HG03571 (cell line): ENCODE data around the gene MATN1.

Experiments used
- ATAC-seq: cut with Tn5 transposase; IDR thresholded peaks from one replicate; pipeline ENCODE4 v1.9.1; 2021; ENCODE audit not compliant: unreplicated experiment

The MATN1 gene

DNA sequence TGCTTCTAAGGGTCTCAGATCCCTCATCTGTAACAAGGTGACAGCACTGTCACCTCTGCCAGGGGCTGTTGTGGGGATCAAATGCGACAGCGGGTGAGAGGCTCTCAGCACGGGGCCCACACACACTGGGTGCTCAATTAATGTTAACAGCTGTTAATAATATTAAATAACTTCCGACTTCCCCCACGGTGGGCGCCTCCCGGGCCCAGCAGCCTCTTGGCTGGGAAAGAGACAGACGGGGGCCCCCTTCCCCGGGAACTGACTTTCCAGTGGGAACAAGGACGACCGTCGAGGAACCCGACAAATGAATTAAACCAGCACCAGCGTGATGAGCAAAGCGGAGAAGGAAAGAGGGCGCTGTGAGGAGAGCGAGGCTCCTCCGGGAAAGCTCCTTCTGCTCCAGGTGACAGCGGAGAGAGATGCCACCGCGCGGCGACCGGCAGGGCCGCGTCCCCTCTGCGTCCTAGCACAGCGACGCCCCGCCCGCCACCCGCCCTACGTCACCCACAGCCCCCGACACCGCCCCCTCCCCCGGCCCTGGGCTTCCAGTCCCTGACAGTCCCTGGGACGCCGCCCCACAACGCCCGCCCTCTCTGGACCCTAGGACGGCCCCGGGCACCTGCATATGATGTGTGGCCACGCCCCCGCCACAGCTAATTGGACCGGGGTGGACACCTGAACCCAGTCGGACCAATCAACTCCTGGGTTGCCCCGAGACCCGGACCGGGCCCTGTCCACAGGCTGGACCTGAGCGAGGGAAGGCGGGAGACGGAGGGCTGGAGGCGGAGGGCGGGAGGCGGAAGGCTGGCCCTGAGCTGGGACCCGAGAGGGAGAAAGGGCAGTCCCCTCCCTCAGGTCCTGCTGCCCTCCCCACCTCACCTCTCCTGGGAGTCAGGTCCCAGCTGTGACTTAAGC, 38.2 kb downstream of the MATN1 start:
- no peak for ATAC-seq

- no peak for ATAC-seq
These were observed 39.1 kb downstream of the MATN1 start for GRCh38 chr1:30684259-30684658.

DNA sequence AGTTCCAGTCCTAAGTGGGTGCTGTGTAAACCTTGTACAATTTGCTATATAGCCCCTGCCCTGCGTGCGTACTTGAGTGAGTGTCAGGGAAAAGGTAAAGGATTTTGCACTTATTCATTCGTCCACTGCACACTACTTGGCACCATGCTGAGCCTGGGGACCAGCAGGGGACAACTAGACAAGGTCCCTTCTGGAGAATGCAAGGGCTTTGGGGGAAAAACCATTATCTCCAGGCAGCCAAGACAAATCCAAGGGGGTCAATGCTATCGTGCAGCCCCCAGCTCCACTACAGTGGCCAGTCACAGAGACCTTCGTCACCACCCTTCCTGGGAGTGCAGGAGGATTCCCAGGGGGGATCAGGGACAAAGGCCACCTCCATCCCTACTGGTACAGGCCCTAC, 39.7 kb downstream of the MATN1 start:
- no peak for ATAC-seq

- ATAC-seq = no peak
These were observed 40.7 kb downstream of the MATN1 start for GRCh38 chr1:30682396-30683275.

DNA sequence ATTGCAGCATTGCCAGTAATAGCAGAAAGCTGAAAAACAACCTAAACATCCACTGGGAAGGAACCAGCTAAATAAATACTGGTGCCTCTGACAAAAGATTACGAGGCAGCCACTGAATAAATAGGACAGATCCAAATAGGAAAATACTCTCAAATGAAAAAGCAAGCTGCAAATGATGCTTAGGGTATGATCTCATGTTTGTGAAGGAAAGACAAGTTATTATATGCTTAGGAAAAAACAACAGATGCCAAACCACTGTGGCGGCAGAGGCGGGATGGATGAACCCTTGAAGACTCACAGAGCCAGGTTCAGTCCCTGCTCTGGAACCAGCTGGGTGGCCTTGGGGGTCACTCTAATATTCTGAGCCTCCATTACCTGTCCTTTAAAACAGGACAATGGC, 41.6 kb downstream of the MATN1 start:
- ATAC-seq = no peak

DNA sequence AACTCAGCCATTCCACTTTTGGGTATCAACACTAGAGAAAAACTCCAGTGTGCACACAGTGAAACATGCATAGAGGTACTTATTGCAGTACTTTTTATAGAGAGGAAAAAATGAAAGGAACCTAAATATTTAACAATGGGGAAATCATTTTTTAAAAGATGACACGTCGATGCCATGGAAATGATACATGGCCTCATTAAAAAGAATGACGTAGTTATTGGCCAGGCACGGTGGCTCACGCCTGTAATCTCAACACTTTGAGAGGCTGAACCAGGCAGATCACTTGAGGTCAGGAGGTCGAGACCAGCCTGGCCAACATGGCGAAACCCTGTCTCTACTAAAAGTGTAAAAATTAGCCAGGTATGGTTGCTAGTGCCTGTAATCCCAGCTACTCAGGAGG, 42.5 kb downstream of the MATN1 start:
- ATAC-seq = no peak

- ATAC-seq = no peak
These were observed 43.0 kb downstream of the MATN1 start for GRCh38 chr1:30680429-30680828.

DNA sequence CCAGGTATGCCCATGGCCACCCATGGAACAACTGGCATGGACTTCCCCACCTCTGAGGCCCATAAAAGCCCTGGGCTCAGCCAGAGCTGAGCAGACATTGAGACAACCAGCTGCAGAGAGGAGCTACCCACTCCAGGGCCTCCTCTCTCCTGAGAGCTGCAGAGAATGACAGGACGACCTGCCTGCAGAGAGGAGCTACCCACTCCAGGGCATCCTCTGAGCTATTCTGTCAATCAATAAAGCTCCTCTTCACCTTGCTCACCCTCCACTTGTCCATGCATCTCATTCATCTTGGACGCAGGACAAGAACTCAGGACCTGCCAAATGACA, 43.4 kb downstream of the MATN1 start:
- ATAC-seq = no peak

DNA sequence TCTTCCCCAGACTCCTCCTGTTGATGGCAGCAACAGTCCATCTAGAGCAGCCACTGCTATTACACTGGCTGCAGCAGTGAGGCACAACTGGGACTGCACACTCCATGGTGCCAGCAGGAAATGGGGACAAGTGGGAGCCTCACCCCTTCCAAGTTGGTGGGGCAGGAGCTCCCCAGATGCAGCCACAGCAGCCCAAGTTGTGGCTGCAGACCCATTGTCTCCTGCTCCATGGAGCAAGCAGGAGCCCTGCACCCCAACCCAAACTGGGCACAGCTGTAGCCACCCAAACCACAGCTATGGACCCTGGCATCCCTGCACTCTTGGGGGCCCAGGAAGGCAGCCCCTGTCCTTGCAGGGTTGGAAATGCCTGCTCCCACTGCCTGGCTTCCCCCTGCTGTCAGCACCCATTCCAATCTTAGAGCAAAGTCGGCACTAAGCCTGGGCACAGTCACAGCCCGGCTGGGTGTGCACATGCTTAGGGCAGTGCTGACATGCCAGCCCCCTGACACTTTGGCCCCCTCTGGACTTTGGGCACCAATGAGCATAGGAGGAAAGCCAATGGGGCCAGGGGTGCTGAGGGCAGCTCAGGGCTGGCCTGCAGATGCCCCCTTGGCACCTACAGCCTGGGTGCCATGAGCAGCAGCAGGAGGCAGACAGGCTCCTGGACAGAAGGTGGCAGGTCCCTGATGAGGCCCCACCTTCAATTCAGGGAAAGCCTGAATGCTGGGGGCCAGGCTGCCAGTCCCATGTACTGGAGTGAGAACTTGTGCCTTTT, 44.0 kb downstream of the MATN1 start:
- ATAC-seq = no peak

- ATAC-seq = no peak
These were observed 45.2 kb downstream of the MATN1 start for GRCh38 chr1:30678209-30678608.

DNA sequence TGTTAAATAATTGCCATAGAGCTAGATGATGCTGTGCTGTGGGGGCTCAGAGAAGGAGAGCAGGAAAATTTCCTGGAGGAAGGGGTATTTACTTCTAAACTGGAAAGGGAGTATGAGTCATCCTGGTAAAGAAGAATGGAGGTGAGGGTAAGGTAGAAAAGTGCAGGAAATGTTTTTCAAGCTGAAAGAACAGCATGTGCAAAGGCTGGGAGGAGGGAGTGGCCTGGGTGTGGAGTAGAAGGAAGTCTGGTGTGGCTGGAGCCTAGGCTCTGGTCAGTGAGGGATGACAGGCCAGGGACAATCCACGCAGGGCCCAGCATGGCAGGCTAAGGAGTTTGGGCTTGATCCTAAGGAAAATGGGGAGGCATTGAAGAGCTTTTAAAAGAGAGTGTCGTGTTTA, 45.9 kb downstream of the MATN1 start:
- ATAC-seq = no peak

DNA sequence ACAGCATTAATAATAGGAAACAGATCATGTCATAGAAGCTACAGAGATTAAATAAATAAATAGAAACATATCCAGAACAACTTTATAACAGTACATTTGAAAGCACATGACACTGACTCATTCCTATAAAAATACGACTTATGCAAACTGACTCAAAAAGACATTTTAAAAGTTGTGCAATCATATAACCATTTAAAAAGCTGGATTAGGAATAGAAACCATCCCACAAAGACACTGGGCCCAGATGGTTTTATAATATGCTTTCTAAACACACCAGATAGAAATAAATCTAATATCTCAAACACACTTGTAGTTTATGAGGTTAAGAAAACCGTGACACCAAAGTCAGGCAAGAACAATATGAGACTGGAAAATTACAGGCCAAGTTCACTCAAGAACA, 47.6 kb downstream of the MATN1 start:
- no peak for ATAC-seq

- ATAC-seq = no peak
These were observed 48.1 kb downstream of the MATN1 start for GRCh38 chr1:30675289-30675688.

GRCh38 chr1:30673395-30673794, 50.0 kb downstream of the MATN1 start:
- no peak for ATAC-seq

- no peak for ATAC-seq
These were observed 50.7 kb downstream of the MATN1 start for GRCh38 chr1:30672661-30673060.

DNA sequence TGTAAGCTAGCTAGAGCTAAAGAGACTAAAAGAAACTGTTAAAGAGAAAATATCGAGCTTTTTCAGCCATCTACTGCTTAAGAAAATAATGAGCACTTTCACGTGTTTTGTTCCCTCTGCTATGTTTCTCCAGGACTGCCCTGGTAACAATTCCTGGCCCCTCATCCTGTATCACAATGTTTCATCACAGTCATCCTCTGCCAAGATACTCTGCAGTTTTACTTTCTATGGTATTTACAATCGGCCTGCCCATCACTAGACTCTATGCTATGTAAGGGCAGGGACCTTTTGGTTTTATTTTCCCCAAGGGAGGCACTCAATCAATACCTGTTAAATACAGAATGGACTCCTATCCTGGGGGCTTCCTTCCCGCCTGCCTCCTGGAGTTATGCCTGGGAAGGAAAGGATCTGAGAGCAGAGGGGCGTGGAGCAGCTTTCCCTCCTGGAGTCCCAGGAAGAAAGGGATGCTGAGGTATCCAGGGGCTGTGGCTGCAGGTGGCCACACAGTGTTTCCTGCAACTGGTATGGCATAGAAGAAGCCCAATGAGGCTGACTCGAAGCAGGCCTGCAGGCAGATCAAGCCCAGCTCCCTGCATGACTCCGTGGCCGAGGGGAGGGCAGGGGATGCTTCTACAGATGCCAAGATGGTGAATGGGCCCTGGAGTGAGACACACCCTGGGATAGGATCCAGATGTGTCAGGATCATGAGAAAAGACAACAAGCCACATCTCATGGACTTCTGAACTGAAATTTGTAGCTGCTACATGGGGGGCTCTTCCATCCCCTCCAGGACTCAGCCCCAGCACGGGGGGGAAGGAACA, 52.9 kb downstream of the MATN1 start:
- no peak for ATAC-seq

- ATAC-seq = no peak
These were observed 54.6 kb downstream of the MATN1 start for GRCh38 chr1:30668546-30669327.

DNA sequence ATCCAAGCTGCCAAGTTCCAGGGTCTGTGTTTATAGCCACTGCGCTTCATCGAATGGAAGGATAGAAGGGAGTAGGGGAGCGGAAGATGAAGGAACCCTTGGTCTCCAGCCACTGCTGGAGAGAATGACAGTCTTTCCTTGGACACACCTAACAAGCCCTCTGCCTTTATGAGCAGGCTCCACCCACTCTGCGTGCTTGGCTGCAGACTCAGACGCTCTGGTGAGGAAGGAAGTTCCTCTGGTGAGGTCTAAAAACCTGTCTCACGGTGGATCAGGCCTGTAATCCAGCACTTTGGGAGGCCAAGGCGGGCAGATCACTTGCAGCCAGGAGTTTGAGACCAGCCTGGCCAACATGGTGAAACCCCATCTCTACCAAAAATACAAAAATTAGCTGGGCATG, 55.4 kb downstream of the MATN1 start:
- ATAC-seq = no peak

DNA sequence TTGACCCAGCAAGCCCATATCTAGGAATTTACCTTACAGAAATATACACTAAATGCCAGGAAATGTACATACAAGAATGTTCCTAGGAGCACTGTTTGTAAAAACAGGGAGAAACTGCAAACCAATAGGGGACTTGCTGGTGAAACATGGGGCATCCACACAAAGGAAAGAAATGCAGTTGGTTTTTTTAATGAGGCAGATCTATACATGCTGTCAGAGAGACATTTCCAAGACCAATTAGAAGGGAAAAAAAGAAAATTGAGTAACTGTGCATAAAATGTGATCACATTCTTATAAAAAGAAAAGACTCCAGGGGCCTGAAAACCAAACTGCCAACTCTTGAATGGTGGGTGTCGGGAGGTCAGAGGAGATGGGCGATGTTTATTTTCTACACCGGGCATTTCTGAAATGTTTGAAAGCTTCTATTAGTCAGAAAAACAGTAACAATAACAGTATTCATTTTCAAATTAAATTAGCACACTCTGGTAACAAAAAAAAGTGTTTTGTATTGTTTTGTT, 56.6 kb downstream of the MATN1 start:
- no peak for ATAC-seq
